C1 segment of cervical spinal cord (tissue), 14 donors: ENCODE measurements around the gene TTYH1.

Source experiments
- DNase-seq, 14 donors: peaks; one replicate each; lab custom pipeline; 2025; lab: John Stamatoyannopoulos, UW

Gene TTYH1

DNA sequence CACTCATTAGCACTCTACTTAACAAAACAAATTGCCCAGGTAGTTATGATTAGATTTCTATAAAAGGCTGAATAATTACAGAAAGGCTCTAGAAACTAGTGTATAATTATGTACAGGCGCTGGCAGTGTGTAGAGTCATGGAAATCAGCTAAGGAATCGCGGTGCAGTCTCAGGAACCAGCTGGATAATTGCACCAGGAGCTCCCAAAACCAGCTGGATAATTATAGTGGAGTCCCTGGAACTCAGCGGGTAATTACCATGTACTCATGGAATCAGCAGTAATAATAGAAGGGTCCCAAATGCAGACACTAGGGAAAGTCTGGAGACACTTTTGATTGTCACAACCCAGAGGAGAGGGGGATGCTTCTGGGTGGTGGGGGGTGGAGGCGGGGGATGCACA is 23.2 kb upstream of the TTYH1 start:
- no peak for DNase-seq

DNA sequence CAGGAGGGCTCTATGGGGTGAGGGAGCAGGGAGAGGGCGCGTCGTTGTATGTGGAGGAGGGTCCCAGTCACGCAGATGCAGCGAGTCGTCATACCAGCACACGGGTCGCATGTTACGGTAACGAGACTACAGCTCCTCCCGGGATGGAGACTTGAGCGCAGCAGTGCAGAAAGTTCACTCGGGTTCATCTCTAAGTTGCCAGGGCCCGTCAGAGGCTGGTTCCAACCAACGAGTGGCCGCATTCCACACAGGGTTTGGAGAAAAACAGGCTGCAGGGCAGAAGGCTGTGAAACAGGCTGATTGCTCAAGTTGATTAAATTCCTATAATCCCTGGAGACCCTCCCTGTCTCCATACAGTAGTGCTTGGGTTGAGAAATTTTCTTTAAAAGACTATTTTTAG is 21.9 kb upstream of the TTYH1 start:
- DNase-seq, result no peak

DNA sequence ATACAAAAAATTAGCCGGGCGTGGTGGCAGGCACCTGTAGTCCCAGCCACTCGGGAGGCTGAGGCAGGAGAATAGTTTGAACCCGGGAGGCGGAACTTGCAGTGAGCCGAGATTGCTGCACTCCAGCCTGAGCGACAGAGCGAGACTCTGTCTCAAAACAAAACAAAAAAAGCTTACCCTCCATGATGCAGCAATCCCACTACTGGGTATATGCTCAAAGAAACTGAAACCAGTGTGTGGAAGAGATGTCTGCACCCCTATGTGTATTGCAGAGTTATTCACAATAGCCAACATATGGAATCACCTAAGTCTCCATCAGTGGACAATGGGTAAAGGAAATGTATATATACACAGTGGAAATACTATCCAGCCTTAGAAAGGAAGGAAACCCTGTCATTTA is 19.6 kb upstream of the TTYH1 start:
- no peak for DNase-seq

DNA sequence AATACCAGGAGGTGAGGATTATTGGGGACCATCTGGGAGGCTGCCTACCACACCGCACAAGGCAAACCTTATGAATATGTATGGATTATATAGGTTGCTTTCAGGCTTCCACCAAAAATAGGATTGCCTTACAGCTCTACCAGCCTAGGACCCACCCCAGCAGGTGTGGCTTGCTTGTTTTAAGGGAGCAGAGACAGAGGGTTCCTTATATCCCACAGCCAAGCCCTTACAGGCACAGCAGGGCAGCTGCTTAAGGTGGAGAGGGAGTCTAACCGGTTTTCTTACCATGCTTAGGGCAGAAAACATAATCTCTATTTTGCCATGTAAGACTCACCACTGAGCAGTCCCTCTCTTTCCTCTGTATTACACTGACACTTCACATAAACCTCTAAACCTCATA is 16.1 kb upstream of the TTYH1 start:
- DNase-seq, result no peak

DNA sequence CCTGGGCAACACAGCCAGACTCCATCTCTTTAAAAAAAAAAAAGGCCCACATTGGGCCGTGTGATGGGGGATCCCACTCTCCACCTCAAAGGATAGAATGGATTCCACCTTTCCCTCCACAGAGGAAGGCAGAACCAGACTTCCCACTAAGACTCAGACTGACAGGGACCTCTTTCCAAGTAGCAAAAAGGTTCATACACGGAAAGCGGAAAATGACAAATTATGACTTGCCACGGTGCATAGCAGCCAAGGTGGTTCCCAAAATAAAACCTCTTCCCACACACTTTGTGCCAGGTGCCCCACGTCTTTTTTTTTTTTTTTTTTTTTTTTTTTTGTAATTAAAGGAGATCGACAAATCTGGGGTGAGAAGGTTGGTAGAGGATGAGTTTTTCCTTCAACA is 14.4 kb upstream of the TTYH1 start:
- no peak for DNase-seq

DNA sequence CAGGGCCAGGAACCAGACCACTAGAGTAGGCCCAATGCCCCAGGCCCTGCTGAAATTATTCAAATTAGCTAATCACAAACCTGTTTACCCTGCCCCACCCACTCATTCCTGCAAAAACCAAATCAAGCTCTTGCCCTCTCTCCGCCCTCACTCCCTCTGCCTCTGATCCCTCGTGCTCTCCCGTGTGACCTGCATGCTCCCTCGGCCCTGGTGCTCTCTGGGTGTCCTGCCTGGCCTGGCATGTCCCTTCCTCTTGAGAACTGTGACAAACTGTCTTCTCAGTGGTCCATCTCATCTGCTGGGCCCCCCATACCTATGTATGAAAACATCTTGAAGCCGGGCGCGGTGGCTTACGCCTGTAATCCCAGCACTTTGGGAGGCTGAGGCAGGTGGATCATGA is 12.2 kb upstream of the TTYH1 start:
- DNase-seq, result no peak

DNA sequence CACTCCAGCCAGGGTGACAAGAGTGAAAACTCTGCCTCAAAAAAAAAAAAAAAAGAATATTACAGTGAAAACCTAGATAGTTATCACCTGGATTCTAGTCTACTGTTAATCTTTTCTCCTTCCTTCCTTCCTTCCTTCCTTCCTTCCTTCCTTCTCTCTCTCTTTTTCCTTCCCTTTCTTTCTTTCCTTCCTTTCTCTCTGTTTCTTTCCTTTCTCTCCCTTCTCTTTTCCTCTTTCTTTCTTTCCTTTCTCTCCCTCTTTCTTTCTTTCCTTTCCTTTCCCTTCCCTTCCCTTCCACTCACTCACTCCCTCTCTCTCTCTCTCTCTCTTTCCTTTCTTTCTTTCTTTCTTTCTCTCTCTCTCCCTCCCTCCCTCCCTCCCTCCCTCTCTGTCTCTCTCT is 9.6 kb upstream of the TTYH1 start:
- no peak for DNase-seq

DNA sequence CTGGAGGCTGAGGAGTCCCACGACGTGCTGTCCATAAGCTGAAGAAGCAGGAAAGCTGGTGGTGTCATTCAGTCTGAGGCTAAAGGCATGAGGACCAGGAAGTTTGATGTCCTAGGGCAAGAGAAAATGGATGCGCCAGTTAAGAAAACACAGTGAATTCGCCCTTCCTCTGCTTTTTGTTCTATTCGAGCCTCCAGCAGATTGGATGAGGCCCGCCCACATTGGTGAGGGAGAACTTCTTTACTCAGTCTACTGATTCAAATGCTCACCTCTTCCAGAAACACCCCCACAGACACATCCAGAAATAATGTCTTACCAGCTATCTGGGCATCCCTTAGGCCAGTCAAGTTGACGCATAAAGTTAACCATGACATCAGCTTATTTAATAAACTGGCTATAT is 7.5 kb upstream of the TTYH1 start:
- no peak for DNase-seq

DNA sequence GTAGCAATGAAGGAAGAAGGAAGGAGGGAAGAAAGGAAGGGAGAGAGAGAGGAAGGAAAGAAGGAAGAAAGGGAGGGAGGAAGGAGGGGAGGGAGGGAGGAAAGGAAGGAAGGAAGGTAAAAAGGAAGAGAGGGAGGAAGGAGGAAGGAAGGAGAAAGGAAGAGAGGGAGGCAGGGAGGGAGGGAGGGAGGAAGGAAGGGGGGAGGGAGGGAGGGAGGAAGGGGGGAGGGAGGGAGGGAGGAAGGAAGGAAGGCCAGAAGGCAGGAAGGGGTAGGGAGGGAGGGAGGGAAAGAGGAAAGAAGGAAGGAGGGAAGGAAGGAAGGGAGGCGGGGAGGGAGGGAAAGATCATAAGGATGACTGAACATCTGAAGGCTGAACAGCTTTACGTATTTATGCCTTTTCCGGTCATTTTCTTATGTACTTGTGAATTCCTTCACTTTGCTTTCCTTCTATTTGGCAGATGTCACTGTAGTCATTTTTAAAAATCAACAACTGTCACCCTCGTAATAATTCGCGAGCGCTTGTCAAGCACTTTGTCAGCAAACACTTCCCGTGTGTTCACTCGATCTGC is 6.7 kb upstream of the TTYH1 start:
- no peak for DNase-seq

DNA sequence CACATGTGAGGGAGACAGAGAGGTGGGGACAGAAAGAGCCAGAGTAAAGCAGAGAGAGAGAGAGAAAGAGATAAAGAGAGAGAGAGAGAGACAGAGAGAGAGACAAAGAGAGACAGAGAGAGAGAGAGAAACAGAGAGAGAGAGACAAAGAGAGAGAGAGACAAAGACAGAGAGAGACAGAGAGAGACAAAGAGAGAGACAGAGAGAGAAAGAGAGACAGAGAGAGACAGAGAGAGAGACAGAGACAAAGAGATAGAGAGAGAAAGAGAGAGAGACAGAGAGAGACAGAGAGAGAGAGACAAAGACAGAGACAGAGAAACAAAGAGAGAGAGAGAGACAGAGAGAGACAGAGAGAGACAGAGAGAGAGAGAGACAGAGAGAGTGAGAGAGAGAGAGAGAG is 4.2 kb upstream of the TTYH1 start:
- DNase-seq, result no peak

DNA sequence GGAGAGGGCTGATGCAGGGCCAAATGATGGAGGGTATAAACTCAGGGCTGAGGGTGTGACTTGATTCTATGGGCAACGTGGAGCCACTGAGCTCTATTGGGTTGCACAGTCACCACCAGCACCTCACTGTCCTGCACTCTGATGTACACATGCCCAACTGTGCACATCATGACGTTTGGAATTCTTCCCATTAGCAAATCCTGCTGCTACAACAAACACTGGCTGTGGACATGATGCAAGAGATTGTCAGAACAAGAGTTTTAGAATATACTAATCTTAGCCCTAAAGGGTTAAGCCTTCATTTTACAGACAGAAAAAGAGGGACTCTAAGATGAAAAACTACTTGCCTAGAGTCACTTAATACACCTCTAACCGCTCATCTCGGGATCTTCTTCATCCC is 2.4 kb upstream of the TTYH1 start:
- no peak for DNase-seq

DNA sequence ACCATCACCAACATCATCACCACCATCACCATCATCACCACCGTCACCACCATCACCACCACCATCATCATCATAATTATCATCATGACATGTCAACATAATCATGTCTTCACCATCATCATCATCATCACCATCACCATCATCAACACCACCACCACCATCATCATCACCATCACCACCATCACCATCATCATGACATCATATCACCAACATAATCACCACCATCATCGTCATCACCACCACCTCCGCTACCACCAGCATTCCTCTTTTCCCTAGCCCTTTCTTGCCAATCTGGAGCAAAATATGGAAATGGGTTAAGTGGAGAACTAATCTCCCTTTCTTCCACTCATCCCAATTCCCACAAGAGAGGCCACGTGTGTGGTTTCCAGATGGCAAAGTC is 1.1 kb upstream of the TTYH1 start:
- no peak for DNase-seq

DNA sequence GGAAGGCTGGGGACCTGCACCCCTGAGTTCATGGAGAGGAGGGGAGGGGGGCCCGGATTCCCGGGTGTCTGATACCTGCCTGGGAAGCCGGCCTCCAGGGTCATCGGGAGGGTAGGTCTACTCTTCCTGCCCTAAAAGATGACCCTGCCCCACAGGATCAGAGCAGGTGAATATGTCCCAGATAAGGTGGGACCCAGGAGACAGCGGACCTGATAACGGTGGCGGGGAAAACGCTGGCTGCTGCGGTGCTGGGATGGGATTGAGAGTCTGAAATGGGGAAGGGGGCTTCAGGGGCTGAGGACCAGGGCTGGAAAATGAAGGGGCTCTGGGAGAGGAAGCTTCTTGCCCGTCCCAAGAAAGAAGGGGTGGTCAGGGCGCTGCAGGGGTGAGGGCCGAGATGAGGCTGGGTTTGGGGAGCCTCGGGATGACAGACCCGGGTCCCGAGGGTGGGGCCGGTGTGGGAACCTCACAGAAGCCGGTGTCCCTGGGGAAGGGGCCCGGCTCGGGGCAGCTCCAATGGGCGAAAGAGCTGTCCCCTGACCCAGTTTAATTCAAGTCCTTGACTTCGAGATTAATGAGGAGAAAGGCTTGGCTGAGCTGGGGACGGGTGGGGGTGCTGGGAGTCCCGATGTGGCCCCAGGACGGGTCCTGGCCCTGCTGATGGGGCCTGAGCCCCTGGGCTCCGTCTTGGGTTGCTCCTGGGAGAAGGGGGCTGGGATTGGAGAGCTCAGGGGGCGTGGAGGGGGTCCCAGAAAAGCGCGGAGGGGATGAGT is 823 bp downstream of the TTYH1 start:
- DNase-seq, result peak in 3 of 14 donors; percentile 24 to 54 (median 48)

DNA sequence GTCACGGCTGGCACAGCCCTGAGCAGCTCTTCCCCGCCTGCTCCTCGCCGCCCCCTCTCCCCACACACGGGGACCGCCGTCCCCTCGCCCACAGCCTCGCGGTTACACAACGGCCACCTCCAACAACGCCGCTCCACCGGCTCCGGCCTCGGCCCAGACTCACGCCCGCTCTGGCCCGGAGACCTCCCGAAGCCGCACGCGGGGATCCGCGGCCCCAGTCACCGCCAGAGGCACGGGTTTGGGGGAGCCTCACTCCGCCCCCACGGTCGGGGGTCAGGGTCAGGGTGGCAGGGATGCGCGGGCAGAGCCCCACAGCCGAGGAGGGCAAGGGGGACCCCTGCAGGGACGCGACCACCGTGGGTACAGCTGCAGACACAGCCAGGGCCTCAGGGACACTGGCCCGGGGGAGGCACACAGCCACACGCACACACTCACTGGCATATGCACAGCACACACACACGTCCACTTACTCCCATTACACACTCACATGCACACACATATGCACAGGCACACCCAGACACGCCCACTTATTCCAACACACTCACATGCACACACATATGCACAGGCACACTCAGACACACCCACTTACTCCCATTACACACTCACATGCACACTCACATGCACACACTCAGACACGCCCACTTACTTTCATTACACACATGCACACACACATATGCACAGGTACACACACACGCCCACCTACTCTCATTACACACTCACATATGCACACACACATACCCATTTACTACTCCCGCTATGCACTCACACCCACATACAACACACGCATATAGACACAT is 1.6 kb downstream of the TTYH1 start:
- DNase-seq, result peak in 2 of 14 donors; percentile 34 to 52

DNA sequence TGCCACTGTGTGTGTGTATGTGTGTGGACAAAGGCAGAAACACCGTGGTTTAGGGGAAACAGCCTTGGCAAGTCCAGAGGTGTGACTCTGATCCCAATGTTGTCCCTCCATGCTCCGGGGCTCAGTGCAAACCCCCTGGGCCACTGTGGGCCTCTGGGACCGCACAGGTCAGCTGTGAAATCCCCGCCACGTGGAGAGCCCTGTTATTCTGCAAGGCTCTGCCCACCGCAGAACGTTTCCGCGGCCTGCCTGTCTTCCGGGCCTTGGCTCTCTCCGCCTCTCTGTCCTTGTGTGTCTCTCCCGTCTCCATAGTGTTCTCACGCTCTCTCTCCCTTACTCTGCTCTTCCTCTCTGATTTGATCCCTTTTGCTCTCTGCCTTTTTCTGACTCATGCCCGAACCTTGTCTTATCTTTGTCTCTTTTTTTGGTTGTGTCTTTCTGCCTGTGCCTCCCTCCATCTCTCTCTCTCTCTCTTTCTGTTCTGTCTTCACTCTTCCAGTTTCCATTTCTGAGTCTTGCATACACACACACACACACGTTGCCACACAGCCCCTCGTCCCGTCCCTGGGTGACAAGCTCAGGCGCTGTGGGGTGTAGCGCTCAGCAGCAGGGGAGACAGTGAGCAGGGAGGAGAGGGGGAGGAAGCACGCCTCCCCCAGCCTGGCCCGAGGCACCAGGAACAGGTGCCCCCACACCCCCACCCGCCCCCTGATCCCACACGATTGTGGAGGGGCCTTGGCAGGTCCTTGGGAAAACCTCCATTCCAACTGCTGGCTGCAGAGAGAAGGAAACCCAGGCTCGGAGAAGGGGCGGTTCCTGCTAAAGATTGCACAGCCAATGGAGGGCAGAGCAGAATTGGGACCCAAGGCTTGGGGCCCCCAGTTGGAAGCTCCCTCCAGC is 3.0 kb downstream of the TTYH1 start:
- peak in 7 of 14 donors; percentile 40 to 79 (median 54) for DNase-seq

DNA sequence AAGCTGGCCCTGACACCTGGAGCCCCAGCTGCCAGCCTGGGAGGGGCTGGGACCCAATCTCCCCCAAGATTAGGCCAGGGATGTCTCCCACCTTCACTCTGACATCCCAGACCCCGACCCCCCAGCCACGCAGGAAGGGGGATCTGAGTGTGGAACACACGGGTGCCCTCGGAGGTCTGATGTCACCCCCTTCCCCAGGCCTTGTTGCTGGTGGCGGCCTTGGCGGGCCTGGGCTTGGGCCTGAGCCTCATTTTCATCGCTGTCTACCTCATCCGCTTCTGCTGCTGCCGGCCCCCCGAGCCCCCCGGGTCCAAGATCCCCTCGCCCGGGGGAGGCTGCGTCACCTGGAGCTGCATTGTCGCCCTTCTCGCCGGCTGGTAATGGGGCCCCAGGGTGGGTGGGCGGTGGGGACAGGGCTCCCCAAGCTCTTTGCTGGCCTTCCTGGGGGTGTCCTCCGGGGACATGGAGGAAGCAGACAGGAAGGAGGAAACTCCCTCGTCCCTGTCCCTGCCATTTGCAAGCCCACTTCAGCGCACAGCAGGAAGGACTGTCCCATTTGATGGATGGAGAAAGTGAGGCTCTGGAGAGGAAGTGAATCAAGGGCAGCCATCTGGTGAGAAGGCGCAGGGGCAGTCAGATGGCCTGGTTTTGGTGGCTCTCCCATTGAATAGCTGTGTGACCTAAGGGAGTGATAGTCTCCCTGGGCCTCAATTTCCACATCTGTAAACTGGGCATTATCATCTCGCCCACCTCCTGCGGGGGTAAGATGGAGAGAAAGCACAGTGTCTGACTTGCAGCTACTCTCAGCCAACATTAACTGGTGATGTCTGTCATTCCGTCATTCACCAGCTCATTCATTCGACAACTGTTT is 3.9 kb downstream of the TTYH1 start:
- DNase-seq, result peak in 1 of 14 donors; percentile 35

DNA sequence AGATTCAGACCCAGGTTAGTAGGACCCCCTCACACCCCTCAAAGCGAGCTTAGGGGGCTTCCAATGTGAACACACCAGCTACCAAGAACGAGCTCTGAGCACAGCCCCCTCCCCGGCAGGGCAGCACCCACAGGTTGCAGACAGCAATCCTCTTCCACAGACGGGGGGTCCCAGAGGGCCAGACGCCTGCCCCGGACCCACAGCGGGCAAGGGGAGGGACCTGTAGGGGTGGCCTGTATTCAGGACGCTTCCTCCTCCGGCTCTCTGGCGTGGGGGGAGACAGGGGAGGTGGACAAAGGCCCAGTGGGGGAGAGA is 4.8 kb downstream of the TTYH1 start:
- DNase-seq, result no peak

DNA sequence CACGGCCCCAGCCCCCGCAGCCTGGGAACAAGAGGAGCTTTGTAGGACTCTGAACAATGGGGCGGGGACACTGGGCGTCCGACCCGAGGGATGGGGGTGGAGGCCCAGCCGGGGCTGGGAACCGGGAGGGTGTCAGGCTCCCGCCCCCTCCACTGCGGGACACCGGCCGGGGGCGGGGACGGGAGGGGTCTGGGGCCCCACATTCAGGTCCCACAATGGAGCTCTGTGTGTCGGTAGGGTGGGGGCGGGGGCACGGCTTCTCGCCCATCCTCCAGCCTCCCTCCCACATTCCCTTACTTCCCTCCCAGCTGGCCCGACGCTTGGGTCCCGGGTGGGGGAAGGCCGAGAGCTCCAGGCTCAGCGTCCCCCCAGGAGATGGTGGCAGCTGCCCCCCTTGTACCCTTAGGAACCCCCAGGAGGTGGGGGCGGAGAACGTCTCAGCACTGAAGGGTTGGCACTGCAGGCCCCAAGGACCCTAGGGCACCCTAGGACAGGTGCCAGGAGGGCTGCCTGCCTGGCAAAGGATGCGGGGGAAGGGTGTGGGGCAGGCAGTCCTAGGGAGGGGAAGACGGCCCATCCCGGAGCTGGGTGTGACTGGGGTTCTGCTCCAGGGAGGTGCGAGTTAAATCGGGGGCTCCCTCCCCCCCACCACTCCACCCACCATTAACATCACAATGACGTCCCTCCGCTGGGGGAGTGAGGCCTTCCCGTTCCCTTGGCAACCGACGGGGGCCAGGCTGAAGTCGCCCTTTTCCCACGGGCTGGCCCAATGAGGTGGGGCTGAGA is 5.3 kb downstream of the TTYH1 start:
- DNase-seq, result peak in 13 of 14 donors; percentile 70 to 99 (median 95)

DNA sequence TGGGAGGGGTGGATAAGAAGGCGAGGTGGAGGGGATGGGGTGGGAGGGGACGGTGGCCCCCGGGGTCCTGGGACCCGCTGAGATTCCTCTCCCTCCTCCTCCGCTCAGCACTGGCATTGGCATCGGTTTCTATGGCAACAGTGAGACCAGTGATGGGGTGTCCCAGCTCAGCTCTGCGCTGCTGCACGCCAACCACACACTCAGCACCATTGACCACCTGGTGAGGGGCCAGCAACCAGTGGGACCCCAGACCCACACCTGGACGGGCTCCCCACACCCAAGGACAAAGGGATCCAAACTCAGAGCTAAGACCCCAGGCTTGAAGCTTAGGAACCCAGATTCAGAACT is 5.9 kb downstream of the TTYH1 start:
- DNase-seq, result peak in 1 of 14 donors; percentile 75

DNA sequence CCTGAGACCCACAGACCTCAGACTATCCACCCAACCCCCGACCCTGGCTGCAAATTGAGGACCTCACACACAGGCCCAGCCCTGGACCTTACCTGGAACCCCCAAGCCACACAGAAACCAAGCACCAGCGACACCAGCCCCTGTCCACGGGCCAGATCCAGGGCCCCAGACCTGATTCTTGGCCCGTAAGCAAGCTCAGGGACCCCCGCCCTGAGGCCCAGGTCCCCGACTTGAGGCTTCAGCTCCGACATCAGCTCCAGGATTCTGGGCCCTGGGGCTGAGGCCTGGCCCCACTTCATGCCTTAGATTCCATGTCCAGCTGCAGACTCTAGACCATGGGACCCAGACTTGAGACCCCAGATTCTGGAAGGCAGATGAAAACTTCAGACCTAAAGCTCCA is 6.3 kb downstream of the TTYH1 start:
- no peak for DNase-seq
